Measurements from ENCODE around the gene CEP95. TPM values are rescaled to one million over a fixed set of nuclear protein-coding genes. Genes with fewer than 3 reads are reported as not detected.
A peak's percentile ranks its signal among the peaks of the same experiment; 100 is the strongest.
"Not testable (repeated sequence)": the region's sequence is repeated elsewhere in the genome, so short reads cannot be mapped to it uniquely, and the experiment has no call there.

Gene CEP95
- 100 to 1,000 TPM in 1 of 8 experiments, 10 to 100 TPM in 7; 26.6 to 101 (median 65.9) TPM for total RNA-seq

DNA sequence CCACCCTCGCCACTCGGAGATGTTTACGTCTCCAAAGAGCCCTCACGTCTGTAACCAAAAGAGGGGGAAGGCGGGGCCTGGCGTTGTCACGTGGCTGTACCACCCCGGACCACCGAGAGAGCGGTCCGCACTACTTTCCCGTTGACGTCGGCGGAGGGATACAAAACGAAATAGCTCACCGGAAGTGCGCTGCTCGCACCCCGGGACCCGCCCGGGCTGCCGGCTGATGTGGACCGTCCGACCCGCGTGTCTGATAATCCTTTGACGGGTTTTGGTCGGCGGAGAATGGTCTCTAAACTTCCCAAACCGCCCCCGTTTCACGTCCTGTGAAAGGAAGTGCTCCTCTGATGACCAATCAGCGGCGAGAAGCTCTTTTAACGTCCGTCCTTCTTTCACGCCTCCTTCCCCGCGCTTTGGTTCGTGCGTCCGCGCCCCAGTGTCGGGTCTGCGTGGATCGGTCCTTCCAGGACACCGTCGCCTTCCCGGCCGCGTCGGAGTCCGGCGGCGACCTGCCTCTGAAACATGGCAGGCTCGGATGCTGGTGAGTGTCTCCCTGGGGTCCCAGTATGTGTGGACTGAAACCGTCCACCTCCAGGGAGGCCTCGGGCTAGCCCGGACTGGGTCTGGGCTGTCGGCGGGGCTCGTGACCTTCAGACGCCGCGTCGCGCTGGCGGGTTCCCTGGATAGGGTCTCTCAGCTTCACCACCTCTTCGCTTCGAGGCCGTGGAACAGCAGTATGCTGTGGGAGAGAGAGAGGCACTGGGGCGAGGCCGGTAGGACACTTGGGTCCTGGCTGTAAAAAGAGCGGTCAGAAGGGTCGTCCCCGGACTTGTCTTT is at the start of gene CEP95:
TSS of gene CEP95 (plus strand) at position 402 of the 837 bp plus-strand sequence. CDS start at position 523, 121 bp downstream.
- H3K4me1 ChIP-seq (replicated peaks in 1 of 2): peaks cover 10 to 11% of the 10 kb centered on the region in 2 donors
- 0% methylated on average over 3 to 7 of the region's 77 CpGs; no CpG with 5 or more reads in 6 of the 10 experiments for WGBS, 10 experiments
- peak; percentile 59 to 85 (median 76) for ATAC-seq (replicated peaks in 6 of 8)
- in situ Hi-C loops (cut with MboI; ENCODE audit: low pct_unique_long_range_greater_than_20kb in 2 of 9, low sequenced_read_pairs in 9 of 9, unreplicated experiment in 9 of 9): no loop called here
- peak within 1 kb of the TSS; percentile 79 to 96 (median 88) for H3K4me3 ChIP-seq
- peak within 1 kb of the TSS; percentile 96 to 98 for H3K27ac ChIP-seq

DNA sequence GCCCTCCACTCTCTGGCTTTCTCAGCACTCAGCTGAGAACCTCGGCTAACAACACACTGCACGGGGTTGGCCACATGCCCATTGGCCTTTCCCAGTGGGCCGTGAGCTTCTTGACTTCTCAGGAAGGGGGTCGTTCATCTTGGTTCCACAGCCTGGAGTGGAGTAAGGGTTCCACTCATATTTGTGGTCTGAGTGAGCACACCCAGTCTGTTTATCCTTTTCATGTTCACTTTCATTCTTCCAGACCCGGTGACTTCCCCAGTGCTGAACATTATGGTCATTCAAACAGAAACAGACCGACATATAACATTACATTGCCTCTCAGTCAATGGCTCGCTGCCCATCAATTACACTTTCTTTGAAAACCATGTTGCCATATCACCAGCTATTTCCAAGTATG is 49.6 kb upstream of the CEP95 start:
- no peak for ATAC-seq (replicated peaks in 6 of 8)
- H3K4me1 ChIP-seq (replicated peaks in 1 of 2): no peaks in the 10 kb centered on the region
- no peak overlapping the region for H3K27ac ChIP-seq
- in situ Hi-C loops (cut with MboI; ENCODE audit: low pct_unique_long_range_greater_than_20kb in 2 of 9, low sequenced_read_pairs in 9 of 9, unreplicated experiment in 9 of 9): no loop called here
- H3K4me3 ChIP-seq: no peak overlapping the region
- WGBS, 10 experiments: 41 to 93% (median 75%) methylated on average over 3 to 6 of the region's 7 CpGs; no CpG with 5 or more reads in 1 of the 10 experiments

- in situ Hi-C loops (cut with MboI; ENCODE audit: low pct_unique_long_range_greater_than_20kb in 2 of 9, low sequenced_read_pairs in 9 of 9, unreplicated experiment in 9 of 9): no loop called here
- Histone ChIP-seq H3K4me3 (no peak overlapping the region), H3K27ac (no peak overlapping the region), H3K4me1 (replicated peaks in 1 of 2) (no peaks in the 10 kb centered on the region)
- no peak for ATAC-seq (replicated peaks in 6 of 8)
- 60 to 84% (median 80%) methylated on average over 1 to 5 of the region's 8 CpGs; no CpG with 5 or more reads in 5 of the 10 experiments for WGBS, 10 experiments
Measured at GRCh38 chr17:64458756-64459155, 48.0 kb upstream of the CEP95 start.

DNA sequence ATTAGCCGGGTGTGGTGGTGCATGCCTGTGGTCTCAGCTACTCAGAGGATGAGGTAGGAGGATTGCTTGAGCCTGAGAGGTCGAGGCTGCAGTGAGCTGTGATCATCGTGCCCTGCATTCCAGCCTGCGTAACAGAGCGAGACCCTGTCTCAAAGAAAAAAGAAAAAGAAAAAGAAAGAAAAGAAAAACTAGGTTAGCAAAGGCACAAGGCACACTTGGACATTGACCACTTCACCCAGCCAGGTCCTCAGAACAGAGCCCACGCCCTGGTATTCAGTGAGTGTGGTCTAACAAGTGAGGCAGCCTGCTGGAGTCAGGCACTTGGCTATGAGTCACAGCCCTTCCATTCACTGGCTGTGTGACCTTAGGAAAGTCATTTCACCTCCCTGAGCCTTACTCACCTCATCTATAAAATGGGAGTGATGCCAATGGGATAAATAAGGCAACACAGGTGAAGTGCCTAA is 47.5 kb upstream of the CEP95 start:
- in situ Hi-C loops (cut with MboI; ENCODE audit: low pct_unique_long_range_greater_than_20kb in 2 of 9, low sequenced_read_pairs in 9 of 9, unreplicated experiment in 9 of 9): no loop called here
- H3K4me3 ChIP-seq: no peak overlapping the region
- 36 to 89% (median 70%) methylated on average over 1 to 5 of the region's 6 CpGs; no CpG with 5 or more reads in 2 of the 10 experiments for WGBS, 10 experiments
- no peak overlapping the region for H3K27ac ChIP-seq
- peak in 2 of 8 experiments; percentile 81 to 93 for ATAC-seq (replicated peaks in 6 of 8)
- H3K4me1 ChIP-seq (replicated peaks in 1 of 2): no peaks in the 10 kb centered on the region

- H3K4me1 ChIP-seq (replicated peaks in 1 of 2); H3K27ac ChIP-seq; in situ Hi-C loops (cut with MboI; ENCODE audit: low pct_unique_long_range_greater_than_20kb in 2 of 9, low sequenced_read_pairs in 9 of 9, unreplicated experiment in 9 of 9); H3K4me3 ChIP-seq; ATAC-seq (replicated peaks in 6 of 8): not testable (repeated sequence)
- WGBS, 10 experiments: 88 to 100% (median 94%) methylated on average over 1 to 7 of the region's 7 CpGs
Measured at GRCh38 chr17:64459818-64460217, 47.0 kb upstream of the CEP95 start.

DNA sequence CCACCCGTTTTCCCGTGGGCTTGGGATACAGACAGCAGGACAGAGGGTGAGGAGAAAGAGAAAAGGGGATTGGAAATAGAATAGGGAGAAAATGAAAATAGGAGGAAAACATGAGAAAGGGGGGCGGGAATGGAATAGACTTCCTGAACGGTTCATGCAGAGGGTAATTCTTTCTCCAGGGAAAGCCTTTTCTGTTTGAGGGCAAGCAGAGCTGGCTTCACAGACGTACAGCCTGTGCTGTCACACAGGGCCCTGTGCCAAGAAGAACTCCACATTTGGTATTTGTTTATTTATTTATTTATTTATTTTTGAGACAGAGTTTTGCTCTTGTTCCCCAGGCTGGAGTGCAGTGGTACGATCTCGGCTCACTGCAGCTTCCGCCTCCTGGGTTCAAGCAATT is 45.8 kb upstream of the CEP95 start:
- in situ Hi-C loops (cut with MboI; ENCODE audit: low pct_unique_long_range_greater_than_20kb in 2 of 9, low sequenced_read_pairs in 9 of 9, unreplicated experiment in 9 of 9): no loop called here
- Histone ChIP-seq H3K4me3 (no peak overlapping the region), H3K27ac (no peak overlapping the region), H3K4me1 (replicated peaks in 1 of 2) (no peaks in the 10 kb centered on the region)
- WGBS, 10 experiments: 13 to 100% (median 80%) methylated on average over 1 to 8 of the region's 8 CpGs; no CpG with 5 or more reads in 1 of the 10 experiments
- ATAC-seq (replicated peaks in 6 of 8): no peak

DNA sequence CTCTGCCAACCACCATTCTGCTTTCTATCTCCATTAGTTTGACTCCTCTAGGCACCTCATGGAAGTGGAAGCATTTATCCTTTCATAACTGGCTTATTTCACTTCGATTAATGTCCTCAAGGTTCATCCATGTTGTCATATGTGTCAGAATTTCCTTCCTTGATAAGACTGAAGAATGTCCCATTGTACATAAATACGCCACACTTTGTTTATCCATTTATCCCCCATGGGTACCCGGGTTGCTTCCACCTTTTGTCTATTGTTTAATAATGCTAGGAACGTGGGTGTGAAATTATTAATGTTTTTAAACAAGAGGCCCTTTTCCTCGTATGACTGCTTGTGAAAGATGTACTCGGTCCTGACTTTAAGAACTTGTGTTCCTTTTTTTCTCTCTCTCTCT is 45.0 kb upstream of the CEP95 start:
- 33 to 93% (median 85%) methylated on average over 1 to 6 of the region's 6 CpGs for WGBS, 10 experiments
- no peaks in the 10 kb centered on the region for H3K4me1 ChIP-seq (replicated peaks in 1 of 2)
- ATAC-seq (replicated peaks in 6 of 8): no peak

DNA sequence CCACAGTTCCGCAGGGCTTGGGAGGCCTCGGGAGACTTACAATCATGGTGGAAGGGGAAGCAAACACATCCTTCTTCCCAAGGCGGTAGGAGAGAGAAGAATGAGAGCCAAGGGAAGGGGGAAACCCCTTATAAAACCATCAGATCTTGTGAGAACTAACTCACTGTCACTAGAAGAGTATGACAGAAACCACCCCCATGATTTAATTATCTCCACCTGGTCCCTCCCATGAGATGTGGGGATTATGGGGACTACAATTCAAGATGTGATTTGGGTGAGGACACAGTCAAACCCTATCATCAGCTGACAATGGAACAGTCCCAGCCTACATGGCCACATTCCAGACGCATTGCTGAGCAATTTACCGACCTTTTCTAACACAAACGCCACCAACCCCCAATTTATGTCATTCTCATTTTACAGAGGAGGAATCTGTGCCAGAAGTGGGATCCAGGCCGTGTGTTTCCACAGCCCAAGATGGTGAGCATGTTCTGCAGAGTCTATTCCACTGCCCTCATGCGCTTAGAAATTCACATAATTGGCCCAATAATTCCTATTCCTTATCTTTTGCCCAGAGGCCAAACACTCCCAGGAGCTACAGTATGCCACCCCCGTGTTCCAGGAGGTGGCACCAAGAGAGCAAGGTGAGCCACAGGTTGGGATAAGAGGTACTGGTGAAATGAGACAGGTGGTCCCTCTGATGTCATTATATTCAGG is 40.6 kb upstream of the CEP95 start:
- Histone ChIP-seq H3K4me3 (no peak overlapping the region), H3K27ac (no peak overlapping the region), H3K4me1 (replicated peaks in 1 of 2) (no peaks in the 10 kb centered on the region)
- in situ Hi-C loops (cut with MboI; ENCODE audit: low pct_unique_long_range_greater_than_20kb in 2 of 9, low sequenced_read_pairs in 9 of 9, unreplicated experiment in 9 of 9): no loop called here
- 60 to 100% (median 75%) methylated on average over 1 to 4 of the region's 9 CpGs; no CpG with 5 or more reads in 2 of the 10 experiments for WGBS, 10 experiments
- ATAC-seq (replicated peaks in 6 of 8): no peak

More for the DNA sequence above, 45.0 kb upstream of the CEP95 start:
- in situ Hi-C loops (cut with MboI; ENCODE audit: low pct_unique_long_range_greater_than_20kb in 2 of 9, low sequenced_read_pairs in 9 of 9, unreplicated experiment in 9 of 9): no loop called here
- no peak overlapping the region for H3K27ac ChIP-seq
- no peak overlapping the region for H3K4me3 ChIP-seq

- H3K4me3 ChIP-seq; H3K4me1 ChIP-seq (replicated peaks in 1 of 2); H3K27ac ChIP-seq; in situ Hi-C loops (cut with MboI; ENCODE audit: low pct_unique_long_range_greater_than_20kb in 2 of 9, low sequenced_read_pairs in 9 of 9, unreplicated experiment in 9 of 9); ATAC-seq (replicated peaks in 6 of 8): not testable (repeated sequence)
- 13 to 81% (median 56%) methylated on average over 1 of the region's 1 CpG; no CpG with 5 or more reads in 1 of the 10 experiments for WGBS, 10 experiments
Measured at GRCh38 chr17:64466834-64467233, 39.9 kb upstream of the CEP95 start.

DNA sequence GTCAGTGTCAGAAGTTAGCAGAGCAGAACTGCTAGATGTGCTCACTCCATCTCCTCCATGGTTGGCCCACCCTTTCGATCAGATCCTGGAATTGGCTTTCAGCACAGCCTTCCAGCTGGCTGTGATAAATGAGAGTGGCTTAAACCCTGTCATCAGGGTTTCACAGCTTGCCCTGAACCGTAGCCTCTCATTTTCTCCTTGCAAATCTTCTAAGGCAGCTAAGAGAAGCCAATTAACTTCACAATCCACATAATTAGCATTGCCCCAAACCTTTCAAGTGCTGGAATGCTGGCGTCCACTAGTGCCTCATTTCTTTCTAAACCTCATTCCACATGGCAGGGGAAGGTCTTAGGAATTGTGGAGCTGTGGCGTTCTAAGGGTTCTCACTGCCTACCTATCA is 36.2 kb upstream of the CEP95 start:
- no peak overlapping the region for H3K27ac ChIP-seq
- no peak for ATAC-seq (replicated peaks in 6 of 8)

DNA sequence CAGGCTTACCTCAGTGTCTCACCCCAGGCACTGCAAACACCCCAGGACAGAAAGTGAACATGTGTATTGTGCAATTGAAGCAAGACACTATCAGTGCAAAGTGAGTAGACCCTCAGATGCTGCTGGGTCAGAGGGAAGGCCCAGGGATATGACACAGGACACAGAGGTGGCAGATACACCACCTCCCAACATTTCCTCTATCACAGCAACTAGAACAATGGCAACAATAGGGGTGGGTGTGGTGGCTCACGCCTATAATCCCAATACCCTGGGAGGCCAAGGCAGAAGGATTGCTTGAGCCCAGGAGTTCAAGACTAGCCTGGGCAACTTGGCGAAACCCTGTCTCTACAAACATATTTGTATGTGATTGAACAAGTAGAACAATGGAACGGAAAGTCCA is 35.3 kb upstream of the CEP95 start:
- Histone ChIP-seq H3K27ac (no peak overlapping the region), H3K4me1 (replicated peaks in 1 of 2) (no peaks in the 10 kb centered on the region), H3K4me3 (no peak overlapping the region)
- no peak for ATAC-seq (replicated peaks in 6 of 8)
- 83 to 100% (median 96%) methylated on average over 1 to 3 of the region's 3 CpGs; no CpG with 5 or more reads in 3 of the 10 experiments for WGBS, 10 experiments
- in situ Hi-C loops (cut with MboI; ENCODE audit: low pct_unique_long_range_greater_than_20kb in 2 of 9, low sequenced_read_pairs in 9 of 9, unreplicated experiment in 9 of 9): no loop called here

More for the DNA sequence above, 36.2 kb upstream of the CEP95 start:
- in situ Hi-C loops (cut with MboI; ENCODE audit: low pct_unique_long_range_greater_than_20kb in 2 of 9, low sequenced_read_pairs in 9 of 9, unreplicated experiment in 9 of 9): no loop called here
- WGBS, 10 experiments: 17 to 76% (median 49%) methylated on average over 1 to 4 of the region's 4 CpGs; no CpG with 5 or more reads in 2 of the 10 experiments
- no peak overlapping the region for H3K4me3 ChIP-seq
- H3K4me1 ChIP-seq (replicated peaks in 1 of 2): no peaks in the 10 kb centered on the region

GRCh38 chr17:64472564-64472963 is 34.2 kb upstream of the CEP95 start:
- in situ Hi-C loops (cut with MboI; ENCODE audit: low pct_unique_long_range_greater_than_20kb in 2 of 9, low sequenced_read_pairs in 9 of 9, unreplicated experiment in 9 of 9): no loop called here
- no peak for ATAC-seq (replicated peaks in 6 of 8)
- Histone ChIP-seq H3K4me1 (replicated peaks in 1 of 2) (no peaks in the 10 kb centered on the region), H3K4me3 (no peak overlapping the region), H3K27ac (no peak overlapping the region)
- 86 to 100% (median 100%) methylated on average over 1 to 2 of the region's 2 CpGs; no CpG with 5 or more reads in 3 of the 10 experiments for WGBS, 10 experiments

DNA sequence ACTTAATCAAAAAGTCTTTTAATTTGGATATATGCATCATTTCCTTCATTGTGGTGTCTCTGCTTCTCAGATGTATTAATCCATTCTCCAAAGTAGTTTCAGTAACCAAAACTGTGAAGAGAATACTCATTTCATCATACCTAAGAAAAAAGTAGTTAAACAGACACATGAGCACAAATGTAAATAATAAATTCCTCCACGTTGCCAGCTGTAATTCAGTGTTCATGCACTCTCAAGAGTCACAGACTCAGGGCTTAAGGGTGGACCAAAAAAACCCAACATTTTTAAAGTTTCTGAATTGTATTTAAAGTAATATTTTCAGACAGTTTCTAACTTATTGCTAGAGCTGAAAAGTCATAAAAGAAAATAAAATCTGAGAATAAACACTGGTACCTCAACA is 28.9 kb upstream of the CEP95 start:
- H3K4me3 ChIP-seq: no peak overlapping the region
- no peaks in the 10 kb centered on the region for H3K4me1 ChIP-seq (replicated peaks in 1 of 2)
- ATAC-seq (replicated peaks in 6 of 8): no peak
- in situ Hi-C loops (cut with MboI; ENCODE audit: low pct_unique_long_range_greater_than_20kb in 2 of 9, low sequenced_read_pairs in 9 of 9, unreplicated experiment in 9 of 9): loop anchor here in 1 of 9 experiments (25.0 kb wide), 1 partner anchor 166 kb away; no protein-coding TSS in a partner anchor
- no peak overlapping the region for H3K27ac ChIP-seq
- WGBS, 10 experiments: 0 to 80% (median 43%) methylated on average over 1 of the region's 1 CpG; no CpG with 5 or more reads in 3 of the 10 experiments

Data from motor neuron (in vitro differentiated cells).